H9 (cell line): ENCODE data around the gene ARHGAP45. TPM values are rescaled to one million over a fixed set of nuclear protein-coding genes. Genes with fewer than 3 reads are reported as not detected.

Source experiments
- DNase-seq: peaks from one replicate; pipeline ENCODE4 v3.0.0-alpha.2; 2017
- H2AFZ ChIP-seq: one replicate; pipeline ENCODE4 v1.6.1; 2013; ENCODE audit warnings: mild to moderate bottlenecking, low read length, control low read depth, moderate library complexity
- H2AK5ac ChIP-seq: 2 replicates; pipeline ENCODE4 v1.6.1; 2013; ENCODE audit warnings: low read length, control low read depth, mixed read lengths; ENCODE audit not compliant: insufficient read length
- H2BK120ac ChIP-seq: one replicate; pipeline ENCODE4 v1.6.1; 2013; ENCODE audit warnings: low read depth, mild to moderate bottlenecking, low read length, control low read depth, inconsistent platforms; ENCODE audit not compliant: poor library complexity, severe bottlenecking
- H2BK12ac ChIP-seq: 2 replicates; pipeline ENCODE4 v1.6.1; 2013; ENCODE audit warnings: low read length, control low read depth, mixed read lengths, low read depth; ENCODE audit not compliant: insufficient read length
- H2BK15ac ChIP-seq: 2 replicates; pipeline ENCODE4 v1.6.1; 2013; ENCODE audit warnings: low read depth, low read length, control low read depth
- H2BK20ac ChIP-seq: one replicate; pipeline ENCODE4 v1.6.1; 2013; ENCODE audit warnings: low read depth, mild to moderate bottlenecking, low read length, control low read depth, inconsistent platforms; ENCODE audit not compliant: poor library complexity, severe bottlenecking
- H2BK5ac ChIP-seq: 2 replicates; pipeline ENCODE4 v1.6.1; 2013; ENCODE audit warnings: low read length, control low read depth, mixed read lengths; ENCODE audit not compliant: insufficient read length
- H3K14ac ChIP-seq: 2 replicates; pipeline ENCODE4 v1.6.1; 2013; ENCODE audit warnings: low read length, control low read depth; ENCODE audit not compliant: insufficient read depth
- H3K18ac ChIP-seq: 2 replicates; pipeline ENCODE4 v1.6.1; 2013; ENCODE audit warnings: low read depth, mild to moderate bottlenecking, mixed read lengths, low read length, control low read depth; ENCODE audit not compliant: insufficient read length
- H3K23ac ChIP-seq: 2 replicates; pipeline ENCODE4 v1.6.1; 2013; ENCODE audit warnings: low read length, control low read depth, mixed read lengths, low read depth; ENCODE audit not compliant: insufficient read length
- H3K23me2 ChIP-seq: 2 replicates; pipeline ENCODE4 v1.6.1; 2013; ENCODE audit warnings: low read depth, mild to moderate bottlenecking, mixed read lengths, low read length, control low read depth; ENCODE audit not compliant: insufficient read length, poor library complexity, severe bottlenecking
- H3K27ac ChIP-seq: 2 replicates; pipeline ENCODE4 v1.5.1; 2013; ENCODE audit warnings: low read length, control low read depth, mixed read lengths, low read depth; ENCODE audit not compliant: insufficient read length
- H3K27me3 ChIP-seq: 2 replicates; pipeline ENCODE4 v1.6.1; 2013; ENCODE audit warnings: low read length, control low read depth, inconsistent platforms; ENCODE audit not compliant: insufficient read depth
- H3K4ac ChIP-seq: 2 replicates; pipeline ENCODE4 v1.6.1; 2013; ENCODE audit warnings: low read depth, mild to moderate bottlenecking, control low read depth, inconsistent platforms, low read length, moderate library complexity
- H3K4me1 ChIP-seq: 2 replicates; pipeline ENCODE4 v1.6.1; 2013; ENCODE audit warnings: low read length, control low read depth, inconsistent platforms; ENCODE audit not compliant: insufficient read depth
- H3K4me2 ChIP-seq: 2 replicates; pipeline ENCODE4 v1.6.1; 2013; ENCODE audit warnings: low read length, control low read depth, mixed read lengths; ENCODE audit not compliant: insufficient read length, insufficient read depth
- H3K56ac ChIP-seq: 2 replicates; pipeline ENCODE4 v1.6.1; 2013; ENCODE audit warnings: low read depth, mild to moderate bottlenecking, mixed read lengths, low read length, control low read depth; ENCODE audit not compliant: insufficient read length
- H3K79me1 ChIP-seq: 2 replicates; pipeline ENCODE4 v1.6.1; 2013; ENCODE audit warnings: low read depth, mild to moderate bottlenecking, moderate library complexity, low read length, control low read depth, inconsistent platforms; ENCODE audit not compliant: insufficient read depth, poor library complexity, severe bottlenecking
- H3K79me2 ChIP-seq: 2 replicates; pipeline ENCODE4 v1.6.1; 2013; ENCODE audit warnings: low read length, control low read depth, inconsistent platforms; ENCODE audit not compliant: insufficient read depth
- H3K9ac ChIP-seq: 2 replicates; pipeline ENCODE4 v1.6.1; 2013; ENCODE audit warnings: low read length, control low read depth, mixed read lengths; ENCODE audit not compliant: insufficient read length; ENCODE audit errors: extremely low read depth
- H3K9me3 ChIP-seq: one replicate; pipeline ENCODE4 v1.6.1; 2013; ENCODE audit warnings: low read depth, low read length, inconsistent platforms; ENCODE audit not compliant: control insufficient read depth
- H3T11ph ChIP-seq: one replicate; pipeline ENCODE4 v1.6.1; 2013; ENCODE audit warnings: mild to moderate bottlenecking, low read length, control low read depth, inconsistent platforms
- H4K20me1 ChIP-seq: one replicate; pipeline ENCODE4 v1.6.1; 2013; ENCODE audit not compliant: control insufficient read depth, insufficient read length, insufficient read depth
- H4K5ac ChIP-seq: 2 replicates; pipeline ENCODE4 v1.6.1; 2013; ENCODE audit warnings: low read depth, mild to moderate bottlenecking, mixed read lengths, low read length, control low read depth; ENCODE audit not compliant: insufficient read length
- H4K8ac ChIP-seq: replicated peaks from 2 replicates; pipeline ENCODE4 v1.6.1; 2013; ENCODE audit warnings: low read length, control low read depth, mixed read lengths, low read depth; ENCODE audit not compliant: insufficient read length
- H4K91ac ChIP-seq: 2 replicates; pipeline ENCODE4 v1.6.1; 2013; ENCODE audit warnings: low read depth, mild to moderate bottlenecking, moderate library complexity, mixed read lengths, low read length, control low read depth; ENCODE audit not compliant: insufficient read length
- H3K27ac Mint-ChIP-seq, 3 experiments: 2 replicates in 2 of 3; 3 replicates in 1 of 3; pipeline ENCODE4 v1.8.0; 2020 to 2021; ENCODE audit warnings: mixed read lengths in 3 of 3, mild to moderate bottlenecking in 1 of 3, moderate library complexity in 1 of 3
- H3K27me3 Mint-ChIP-seq: 2 replicates; pipeline ENCODE4 v1.8.0; 2021; ENCODE audit warnings: low read depth, mild to moderate bottlenecking, moderate library complexity, mixed read lengths
- H3K36me3 Mint-ChIP-seq, 3 experiments: 2 replicates in 2 of 3; 3 replicates in 1 of 3; pipeline ENCODE4 v1.8.0; 2020 to 2021; ENCODE audit warnings: low read depth in 3 of 3, mixed read lengths in 3 of 3; ENCODE audit not compliant: insufficient read depth in 1 of 3
- H3K4me1 Mint-ChIP-seq, 2 experiments: 2 replicates each; pipeline ENCODE4 v1.8.0; 2020; ENCODE audit warnings: mixed read lengths in 2 of 2
- H3K4me3 Mint-ChIP-seq, 2 experiments: 2 replicates in 1 of 2; 3 replicates in 1 of 2; pipeline ENCODE4 v1.8.0; 2020 to 2021; ENCODE audit warnings: mild to moderate bottlenecking in 2 of 2, mixed read lengths in 2 of 2, moderate library complexity in 1 of 2
- H3K9me3 Mint-ChIP-seq, 2 experiments: 2 replicates in 1 of 2; 3 replicates in 1 of 2; pipeline ENCODE4 v1.8.0; 2020; ENCODE audit warnings: mild to moderate bottlenecking in 2 of 2, mixed read lengths in 2 of 2, moderate library complexity in 1 of 2
- WGBS: extraction: QIAGEN DNeasy Blood & Tissue Kit; methylation state at CpG from one replicate; pipeline ENCODE4 v1.1.7; 2013; ENCODE audit warnings: missing lambda C conversion rate, low lambda C conversion rate, mixed read lengths; ENCODE audit not compliant: insufficient read length; ENCODE audit errors: extremely low coverage; 5-methylcytosine and 5-hydroxymethylcytosine counted together
- total RNA-seq: library from RNA; stranded (reverse); gene quantifications from 2 replicates; pipeline ENCODE4 v1.2.1, GENCODE V29; 2021
- TF ChIP-seq, protein P1 (sequence below): fragments of 200-600 bp; sonication (generic); conservative IDR thresholded peaks from 3 replicates; pipeline ENCODE4 v1.8.0; 2021; ENCODE audit warnings: antibody characterized with exemption, mild to moderate bottlenecking

The ARHGAP45 gene
- total RNA-seq, 1 experiment from 2014 or later: 39.8 TPM

DNA sequence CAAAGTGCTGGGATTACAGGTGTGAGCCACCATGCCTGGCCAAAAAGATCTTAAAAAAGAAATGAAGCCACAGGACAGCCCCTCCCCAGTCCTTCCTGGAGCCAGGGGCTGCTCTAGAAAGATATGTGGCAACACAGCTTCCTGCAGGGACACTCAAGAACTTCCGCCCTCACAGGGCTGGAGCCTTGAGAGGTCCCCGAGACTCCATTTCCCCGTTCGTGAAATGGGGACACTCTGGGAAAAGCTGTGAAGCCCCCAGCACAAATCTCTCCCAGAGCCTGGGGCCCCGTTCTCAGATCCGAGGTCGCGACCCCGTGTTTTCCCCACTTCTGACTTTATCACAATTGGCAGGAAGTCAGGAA, 34.4 kb downstream of the ARHGAP45 start:
- TF ChIP-seq, protein P1, sequence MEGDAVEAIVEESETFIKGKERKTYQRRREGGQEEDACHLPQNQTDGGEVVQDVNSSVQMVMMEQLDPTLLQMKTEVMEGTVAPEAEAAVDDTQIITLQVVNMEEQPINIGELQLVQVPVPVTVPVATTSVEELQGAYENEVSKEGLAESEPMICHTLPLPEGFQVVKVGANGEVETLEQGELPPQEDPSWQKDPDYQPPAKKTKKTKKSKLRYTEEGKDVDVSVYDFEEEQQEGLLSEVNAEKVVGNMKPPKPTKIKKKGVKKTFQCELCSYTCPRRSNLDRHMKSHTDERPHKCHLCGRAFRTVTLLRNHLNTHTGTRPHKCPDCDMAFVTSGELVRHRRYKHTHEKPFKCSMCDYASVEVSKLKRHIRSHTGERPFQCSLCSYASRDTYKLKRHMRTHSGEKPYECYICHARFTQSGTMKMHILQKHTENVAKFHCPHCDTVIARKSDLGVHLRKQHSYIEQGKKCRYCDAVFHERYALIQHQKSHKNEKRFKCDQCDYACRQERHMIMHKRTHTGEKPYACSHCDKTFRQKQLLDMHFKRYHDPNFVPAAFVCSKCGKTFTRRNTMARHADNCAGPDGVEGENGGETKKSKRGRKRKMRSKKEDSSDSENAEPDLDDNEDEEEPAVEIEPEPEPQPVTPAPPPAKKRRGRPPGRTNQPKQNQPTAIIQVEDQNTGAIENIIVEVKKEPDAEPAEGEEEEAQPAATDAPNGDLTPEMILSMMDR: no peak
- Histone ChIP-seq H4K5ac (no peak overlapping the region), H3K4me2 (no peak overlapping the region), H4K8ac (no peak overlapping the region), H3K4me1 (0 out of 2 replicates have a peak, but pooled peaks cover 2% of the 10 kb centered on the region), H4K20me1 (no peaks in the 10 kb centered on the region), H3T11ph (no peak overlapping the region), H2BK20ac (no peak overlapping the region), H3K56ac (no peak overlapping the region), H3K4ac (no peak overlapping the region), H2AK5ac (no peak overlapping the region), H2BK5ac (no peak overlapping the region), H3K18ac (no peak overlapping the region), H2BK15ac (no peak overlapping the region), H3K79me2 (no peaks in the 10 kb centered on the region; the same call in 1 of the 2 replicates), H4K91ac (no peak overlapping the region), H3K9ac (no peak overlapping the region), H3K27me3 (no peaks in the 10 kb centered on the region), H3K14ac (no peak overlapping the region), H3K23ac (no peak overlapping the region), H2AFZ (no peak overlapping the region), H3K27ac (no peak overlapping the region), H3K23me2 (no peaks in the 10 kb centered on the region), H3K9me3 (no peaks in the 10 kb centered on the region), H3K79me1 (no peaks in the 10 kb centered on the region), H2BK120ac (no peak overlapping the region), H2BK12ac (no peak overlapping the region)
- Mint-ChIP-seq H3K4me1 (peaks cover 8 to 24% of the 10 kb centered on the region in 2 experiments), H3K4me3 (no peak overlapping the region; a peak in 2 of 5 replicates), H3K27ac (peak overlapping the region in 2 of 3 experiments; percentile 68 to 93; a peak in 3 of 7 replicates), H3K36me3 (peaks cover 0 to 9% (median 7%) of the 10 kb centered on the region in 3 experiments; a peak in 4 of 7 replicates), H3K9me3 (peaks cover 2 to 3% of the 10 kb centered on the region in 2 experiments; a peak in 2 of 5 replicates), H3K27me3 (no peaks in the 10 kb centered on the region)
- DNase-seq: no peak
- no CpG with 5 or more reads among the region's 9 CpGs for WGBS
